ENCODE data around the gene AGTR2.
"Not testable (repeated sequence)": the region's sequence is repeated elsewhere in the genome, so short reads cannot be mapped to it uniquely, and the experiment has no call there.

The AGTR2 gene

DNA sequence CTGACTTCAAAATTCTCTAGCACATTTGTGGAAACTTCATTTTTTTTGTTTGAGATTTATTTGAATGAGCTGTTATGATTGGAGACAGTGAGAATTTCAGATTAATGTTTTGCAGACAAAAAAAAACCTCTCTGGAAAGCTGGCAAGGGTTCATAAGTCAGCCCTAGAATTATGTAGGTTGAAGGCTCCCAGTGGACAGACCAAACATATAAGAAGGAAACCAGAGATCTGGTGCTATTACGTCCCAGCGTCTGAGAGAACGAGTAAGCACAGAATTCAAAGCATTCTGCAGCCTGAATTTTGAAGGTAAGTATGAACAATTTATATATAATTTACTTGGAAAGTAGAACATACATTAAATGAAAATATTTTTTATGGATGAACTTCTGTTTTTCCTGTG is at the start of gene AGTR2:
Gene AGTR2, plus strand, starts transcription at position 234 of the 400 bp plus-strand sequence. CDS start 1,537 bp downstream, outside the sequence.
- no peak for DNase-seq

- no peak for DNase-seq
Measured at GRCh38 chrX:116135277-116135676, 35.3 kb upstream of the AGTR2 start.

DNA sequence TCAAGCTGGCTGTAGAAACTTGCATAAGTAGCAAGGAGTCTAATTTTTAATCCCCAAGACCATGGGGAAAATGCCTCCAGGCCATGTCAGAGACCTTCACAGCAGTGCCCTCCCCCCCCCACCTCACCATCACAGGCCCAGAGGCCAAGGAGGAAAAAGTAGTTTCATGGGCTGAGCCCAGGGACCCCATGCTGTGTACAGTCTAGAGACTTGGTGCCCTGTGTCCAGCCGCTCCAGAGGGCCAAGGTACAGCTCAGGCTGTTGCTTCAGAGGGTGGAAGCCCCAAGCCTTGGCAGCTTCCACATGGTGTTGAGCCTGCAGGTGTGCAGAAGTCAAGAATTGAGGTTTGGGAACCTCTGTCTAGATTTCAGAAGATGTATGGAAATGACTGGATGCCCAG is 29.3 kb upstream of the AGTR2 start:
- DNase-seq: not testable (repeated sequence)

DNA sequence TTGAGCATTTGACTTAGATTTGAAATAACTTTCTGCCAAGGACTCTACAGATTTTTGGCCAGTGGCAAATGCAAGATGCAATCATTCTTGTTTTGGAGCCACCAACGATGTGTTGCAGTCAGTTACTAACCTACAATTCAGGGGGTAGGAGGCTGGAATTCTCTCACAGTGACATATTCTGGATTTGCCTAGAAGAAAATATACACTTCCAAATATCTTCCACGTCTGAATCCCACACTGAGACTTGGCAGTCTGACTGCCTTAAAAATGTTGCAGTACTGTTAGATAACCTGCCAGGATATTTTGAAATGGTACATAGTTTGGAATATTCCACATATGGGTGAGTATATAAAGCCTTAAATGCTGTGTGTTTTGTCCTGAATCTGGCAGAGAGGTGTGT is 27.6 kb upstream of the AGTR2 start:
- DNase-seq: no peak

- no peak for DNase-seq
Measured at GRCh38 chrX:116172976-116173375, 2.4 kb downstream of the AGTR2 start.

GRCh38 chrX:116181300-116181699 is 10.8 kb downstream of the AGTR2 start:
- no peak for DNase-seq

GRCh38 chrX:116185163-116185562 is 14.6 kb downstream of the AGTR2 start:
- no peak for DNase-seq

DNA sequence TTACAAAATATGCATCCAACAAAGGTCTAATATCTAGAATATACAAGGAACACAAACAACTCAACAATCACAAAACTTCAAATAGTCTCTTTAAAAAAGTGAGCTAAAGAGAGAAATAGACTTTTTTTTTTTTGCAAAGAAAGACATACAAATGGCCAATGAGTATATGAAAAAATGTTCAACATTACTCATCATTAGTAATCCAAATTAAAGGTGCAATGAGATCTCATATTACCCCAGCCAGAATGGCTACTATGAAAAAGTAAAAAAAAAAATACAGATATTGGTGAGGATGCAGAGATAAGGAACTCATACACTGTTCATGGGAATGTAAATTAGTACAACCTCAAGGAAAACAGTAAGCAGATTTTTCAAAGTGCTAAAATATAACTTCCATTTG is 24.1 kb downstream of the AGTR2 start:
- no peak for DNase-seq

DNA sequence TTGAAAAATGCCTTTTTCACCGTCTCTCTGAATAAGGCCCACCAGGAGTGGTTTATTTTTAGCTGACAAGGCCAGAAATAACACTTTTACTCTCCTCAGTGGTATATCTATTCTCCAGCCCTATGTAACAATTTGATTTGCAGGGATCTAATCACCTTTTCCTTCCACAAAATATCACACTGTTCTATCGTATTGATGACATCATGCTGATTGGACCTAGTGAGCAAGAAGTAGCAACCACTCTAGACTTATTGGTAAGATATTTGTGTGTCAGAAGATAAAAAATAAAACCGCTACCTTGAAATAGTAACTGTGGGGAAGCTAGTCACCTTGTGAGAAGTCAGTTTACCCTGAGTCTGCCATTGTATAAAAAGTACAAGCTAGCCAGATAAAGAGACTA is 27.7 kb downstream of the AGTR2 start:
- no peak for DNase-seq

DNA sequence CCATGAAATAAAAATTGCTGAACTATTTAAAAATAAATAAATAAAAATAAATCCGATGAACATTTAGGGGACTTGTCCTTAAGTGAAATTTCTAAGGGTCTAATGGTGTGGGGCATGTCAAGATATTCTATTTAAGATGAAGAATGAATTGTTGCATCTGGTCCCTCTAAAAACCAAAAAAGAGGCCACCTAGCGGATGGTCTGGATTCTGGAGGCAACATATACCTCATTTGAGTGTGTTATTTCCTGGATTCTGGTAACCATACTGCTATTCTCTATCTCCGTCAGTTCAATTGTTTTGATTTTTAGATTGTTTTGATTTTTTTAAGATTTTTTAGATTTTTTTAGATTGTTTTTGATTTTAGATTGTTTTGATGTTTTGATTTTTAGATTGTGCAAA is 28.3 kb downstream of the AGTR2 start:
- no peak for DNase-seq

GRCh38 chrX:116204932-116205331 is 34.4 kb downstream of the AGTR2 start:
- DNase-seq: no peak

- DNase-seq: no peak
Measured at GRCh38 chrX:116213262-116213661, 42.7 kb downstream of the AGTR2 start.

GRCh38 chrX:116217080-116217479 is 46.5 kb downstream of the AGTR2 start:
- DNase-seq: not testable (repeated sequence)
